ENCODE results near the gene HES7.

The HES7 gene

GRCh38 chr17:8122924-8123694 is 797 bp downstream of the HES7 start:
- peaks cover 30% of the 10 kb centered on the region; the same call in 1 of the 2 replicates for H4K20me1 ChIP-seq (ENCODE audit: insufficient read depth, low read length)
- peaks cover 85% of the 10 kb centered on the region for H3K4me1 ChIP-seq (ENCODE audit: insufficient read depth, low read length)
- DNase-seq (peak; percentile 29), ATAC-seq (ENCODE audit: insufficient read depth, low read depth) (no peak)
- no peaks in the 10 kb centered on the region for H3K79me2 ChIP-seq (ENCODE audit: insufficient read depth, low read length)
- no peak overlapping the region for H3K4me3 ChIP-seq (ENCODE audit: low read depth in 1 of 2, low read length in 2 of 2)
- H3K9me3 ChIP-seq (ENCODE audit: insufficient read depth, low read length, severe bottlenecking): no peaks in the 10 kb centered on the region
- H2AFZ ChIP-seq (ENCODE audit: low read depth, low read length): no peak overlapping the region
- H3K36me3 ChIP-seq (ENCODE audit: insufficient read depth, low read length): no peaks in the 10 kb centered on the region
- H3K9ac ChIP-seq (ENCODE audit: low read depth, low read length): no peak overlapping the region
- H3K27me3 ChIP-seq (ENCODE audit: insufficient read depth, low read length, poor library complexity): peaks cover 46% of the 10 kb centered on the region
- H3K4me2 ChIP-seq (ENCODE audit: insufficient read depth, low read length): peak overlapping the region; percentile 100
- TF ChIP-seq CTCF (IDR thresholded peaks at IDR 0.05; ENCODE audit: borderline replicate concordance, extremely low read depth, low read length, poor library complexity, severe bottlenecking) (no peak), EZH2 (IDR thresholded peaks at IDR 0.05; ENCODE audit: borderline replicate concordance, low read depth, low read length, severe bottlenecking) (peak; percentile 93)
- no peak overlapping the region for H3K27ac ChIP-seq (ENCODE audit: low read length)

GRCh38 chr17:8122422-8122923 is 1.4 kb downstream of the HES7 start:
- peaks cover 30% of the 10 kb centered on the region; the same call in 1 of the 2 replicates for H4K20me1 ChIP-seq (ENCODE audit: insufficient read depth, low read length)
- H3K27me3 ChIP-seq (ENCODE audit: insufficient read depth, low read length, poor library complexity): peaks cover 53% of the 10 kb centered on the region
- no peak overlapping the region for H3K27ac ChIP-seq (ENCODE audit: low read length)
- H3K4me2 ChIP-seq (ENCODE audit: insufficient read depth, low read length): peak overlapping the region; percentile 100
- no peak for TF ChIP-seq CTCF (IDR thresholded peaks at IDR 0.05; ENCODE audit: borderline replicate concordance, extremely low read depth, low read length, poor library complexity, severe bottlenecking)
- no peak for TF ChIP-seq EZH2 (IDR thresholded peaks at IDR 0.05; ENCODE audit: borderline replicate concordance, low read depth, low read length, severe bottlenecking)
- H3K9me3 ChIP-seq (ENCODE audit: insufficient read depth, low read length, severe bottlenecking): no peaks in the 10 kb centered on the region
- no peaks in the 10 kb centered on the region for H3K36me3 ChIP-seq (ENCODE audit: insufficient read depth, low read length)
- no peak overlapping the region; the same call in 1 of the 2 replicates for H3K9ac ChIP-seq (ENCODE audit: low read depth, low read length)
- peaks cover 91% of the 10 kb centered on the region for H3K4me1 ChIP-seq (ENCODE audit: insufficient read depth, low read length)
- no peak for DNase-seq
- no peak overlapping the region for H2AFZ ChIP-seq (ENCODE audit: low read depth, low read length)
- no peaks in the 10 kb centered on the region for H3K79me2 ChIP-seq (ENCODE audit: insufficient read depth, low read length)
- no peak for ATAC-seq (ENCODE audit: insufficient read depth, low read depth)
- H3K4me3 ChIP-seq (ENCODE audit: low read depth in 1 of 2, low read length in 2 of 2): peak overlapping the region in 1 of 2 experiments; percentile 98; a peak in 1 of 4 replicates

- TF ChIP-seq CTCF (IDR thresholded peaks at IDR 0.05; ENCODE audit: borderline replicate concordance, extremely low read depth, low read length, poor library complexity, severe bottlenecking): peak; percentile 55
- TF ChIP-seq EZH2 (IDR thresholded peaks at IDR 0.05; ENCODE audit: borderline replicate concordance, low read depth, low read length, severe bottlenecking): no peak
- peaks cover 58% of the 10 kb centered on the region for H3K27me3 ChIP-seq (ENCODE audit: insufficient read depth, low read length, poor library complexity)
- H2AFZ ChIP-seq (ENCODE audit: low read depth, low read length): no peak overlapping the region
- peaks cover 30% of the 10 kb centered on the region; the same call in 1 of the 2 replicates for H4K20me1 ChIP-seq (ENCODE audit: insufficient read depth, low read length)
- peaks cover 90% of the 10 kb centered on the region for H3K4me1 ChIP-seq (ENCODE audit: insufficient read depth, low read length)
- DNase-seq: peak; percentile 29
- no peak overlapping the region for H3K27ac ChIP-seq (ENCODE audit: low read length)
- H3K4me2 ChIP-seq (ENCODE audit: insufficient read depth, low read length): peak overlapping the region; percentile 100
- no peaks in the 10 kb centered on the region for H3K9me3 ChIP-seq (ENCODE audit: insufficient read depth, low read length, severe bottlenecking)
- no peaks in the 10 kb centered on the region for H3K79me2 ChIP-seq (ENCODE audit: insufficient read depth, low read length)
- ATAC-seq (ENCODE audit: insufficient read depth, low read depth): no peak
- H3K4me3 ChIP-seq (ENCODE audit: low read depth in 1 of 2, low read length in 2 of 2): peak overlapping the region in 1 of 2 experiments; percentile 98; a peak in 3 of 4 replicates
- H3K36me3 ChIP-seq (ENCODE audit: insufficient read depth, low read length): no peaks in the 10 kb centered on the region
- peak overlapping the region; percentile 44; the same call in 1 of the 2 replicates for H3K9ac ChIP-seq (ENCODE audit: low read depth, low read length)
These were observed 2.1 kb downstream of the HES7 start for GRCh38 chr17:8121681-8122421.
